ENCODE measurements around the gene CDK6.

CDK6 gene

DNA sequence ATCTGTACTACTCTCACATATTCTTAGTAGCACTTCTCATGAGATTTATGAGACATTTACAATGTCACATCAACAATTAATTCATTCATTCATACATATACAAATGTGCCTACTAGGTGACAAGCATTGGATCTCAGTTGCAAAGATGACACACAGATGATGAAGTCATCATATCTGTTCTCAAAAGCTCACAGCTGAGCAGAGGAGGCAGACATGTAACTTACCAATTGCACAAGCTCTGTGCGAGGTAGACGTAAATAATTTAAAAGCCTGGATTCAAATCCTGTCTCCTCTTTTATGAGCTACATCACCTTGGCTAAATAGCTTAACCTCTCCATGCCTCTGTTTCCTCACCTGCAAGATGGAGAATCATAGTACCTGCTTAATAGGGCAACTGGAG, 136.8 kb downstream of the CDK6 start:
- no peak overlapping the region for H3K4me3 ChIP-seq (ENCODE audit: low read depth, low read length)
- DNase-seq (ENCODE audit: low read depth): no peak
- no peak for TF ChIP-seq POLR2A (IDR thresholded peaks at IDR 0.05; ENCODE audit: extremely low read depth, insufficient read length)
- TF ChIP-seq, protein P1, sequence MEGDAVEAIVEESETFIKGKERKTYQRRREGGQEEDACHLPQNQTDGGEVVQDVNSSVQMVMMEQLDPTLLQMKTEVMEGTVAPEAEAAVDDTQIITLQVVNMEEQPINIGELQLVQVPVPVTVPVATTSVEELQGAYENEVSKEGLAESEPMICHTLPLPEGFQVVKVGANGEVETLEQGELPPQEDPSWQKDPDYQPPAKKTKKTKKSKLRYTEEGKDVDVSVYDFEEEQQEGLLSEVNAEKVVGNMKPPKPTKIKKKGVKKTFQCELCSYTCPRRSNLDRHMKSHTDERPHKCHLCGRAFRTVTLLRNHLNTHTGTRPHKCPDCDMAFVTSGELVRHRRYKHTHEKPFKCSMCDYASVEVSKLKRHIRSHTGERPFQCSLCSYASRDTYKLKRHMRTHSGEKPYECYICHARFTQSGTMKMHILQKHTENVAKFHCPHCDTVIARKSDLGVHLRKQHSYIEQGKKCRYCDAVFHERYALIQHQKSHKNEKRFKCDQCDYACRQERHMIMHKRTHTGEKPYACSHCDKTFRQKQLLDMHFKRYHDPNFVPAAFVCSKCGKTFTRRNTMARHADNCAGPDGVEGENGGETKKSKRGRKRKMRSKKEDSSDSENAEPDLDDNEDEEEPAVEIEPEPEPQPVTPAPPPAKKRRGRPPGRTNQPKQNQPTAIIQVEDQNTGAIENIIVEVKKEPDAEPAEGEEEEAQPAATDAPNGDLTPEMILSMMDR (IDR thresholded peaks at IDR 0.05; ENCODE audit: low read depth, low read length): no peak
- TF ChIP-seq, protein P2, sequence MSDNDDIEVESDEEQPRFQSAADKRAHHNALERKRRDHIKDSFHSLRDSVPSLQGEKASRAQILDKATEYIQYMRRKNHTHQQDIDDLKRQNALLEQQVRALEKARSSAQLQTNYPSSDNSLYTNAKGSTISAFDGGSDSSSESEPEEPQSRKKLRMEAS (IDR thresholded peaks at IDR 0.05; ENCODE audit: low read depth, low read length): no peak
- TF ChIP-seq MYC (IDR thresholded peaks at IDR 0.05; ENCODE audit: low read depth, low read length): no peak

DNA sequence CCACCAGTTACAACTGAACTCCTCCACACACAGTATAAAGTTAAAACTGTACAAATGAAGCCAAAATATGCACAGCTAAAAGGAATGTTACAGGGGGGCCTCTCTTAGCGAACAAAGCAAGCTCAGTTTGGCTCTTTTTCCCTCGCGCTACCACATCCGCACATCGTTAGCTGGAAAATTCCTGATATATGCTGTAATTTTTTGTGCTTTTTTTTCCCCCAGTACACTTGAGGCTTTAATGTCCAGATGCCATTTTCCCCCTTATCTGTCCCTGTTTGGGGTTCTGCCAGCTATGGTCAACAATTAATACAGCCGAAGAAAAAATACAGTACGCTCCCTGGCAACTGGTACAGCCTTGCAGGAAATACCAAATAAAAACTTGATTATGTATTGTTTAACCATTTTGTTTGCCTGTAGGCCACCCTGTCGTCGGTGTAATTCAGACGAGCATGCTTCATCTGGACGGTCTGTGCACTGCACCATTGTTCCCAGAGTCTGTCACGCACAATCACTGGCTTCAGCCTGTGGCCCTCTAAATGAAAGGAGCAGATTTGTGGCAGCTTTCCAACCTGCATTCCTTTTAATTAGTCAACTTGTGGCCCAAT, 138.0 kb downstream of the CDK6 start:
- no peak overlapping the region for H3K4me3 ChIP-seq (ENCODE audit: low read depth, low read length)
- DNase-seq (ENCODE audit: low read depth): no peak
- TF ChIP-seq, protein P2 (IDR thresholded peaks at IDR 0.05; ENCODE audit: low read depth, low read length): no peak
- no peak for TF ChIP-seq MYC (IDR thresholded peaks at IDR 0.05; ENCODE audit: low read depth, low read length)
- TF ChIP-seq, protein P1 (IDR thresholded peaks at IDR 0.05; ENCODE audit: low read depth, low read length): no peak
- no peak for TF ChIP-seq POLR2A (IDR thresholded peaks at IDR 0.05; ENCODE audit: extremely low read depth, insufficient read length)

DNA sequence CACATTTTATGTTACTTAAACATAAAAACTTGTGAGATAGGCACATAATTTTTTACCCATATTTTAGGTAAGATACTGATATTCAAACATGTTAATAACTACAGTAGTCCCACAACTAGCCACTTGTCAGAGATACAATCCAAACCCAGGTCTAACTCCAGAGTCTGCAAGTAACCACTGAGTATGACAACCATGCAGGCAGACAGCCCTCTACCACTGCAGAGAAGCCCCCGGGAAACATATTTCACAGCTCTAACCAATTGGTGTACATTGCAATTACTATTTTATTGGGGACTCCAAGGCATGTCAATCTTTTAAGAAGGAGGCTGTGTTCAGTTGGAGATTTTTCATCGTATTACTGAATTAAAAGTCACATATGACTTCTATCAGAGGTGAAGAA, 139.0 kb downstream of the CDK6 start:
- no peak overlapping the region for H3K4me3 ChIP-seq (ENCODE audit: low read depth, low read length)
- no peak for TF ChIP-seq POLR2A (IDR thresholded peaks at IDR 0.05; ENCODE audit: extremely low read depth, insufficient read length)
- no peak for TF ChIP-seq MYC (IDR thresholded peaks at IDR 0.05; ENCODE audit: low read depth, low read length)
- TF ChIP-seq, protein P2 (IDR thresholded peaks at IDR 0.05; ENCODE audit: low read depth, low read length): no peak
- TF ChIP-seq, protein P1 (IDR thresholded peaks at IDR 0.05; ENCODE audit: low read depth, low read length): no peak
- no peak for DNase-seq (ENCODE audit: low read depth)

DNA sequence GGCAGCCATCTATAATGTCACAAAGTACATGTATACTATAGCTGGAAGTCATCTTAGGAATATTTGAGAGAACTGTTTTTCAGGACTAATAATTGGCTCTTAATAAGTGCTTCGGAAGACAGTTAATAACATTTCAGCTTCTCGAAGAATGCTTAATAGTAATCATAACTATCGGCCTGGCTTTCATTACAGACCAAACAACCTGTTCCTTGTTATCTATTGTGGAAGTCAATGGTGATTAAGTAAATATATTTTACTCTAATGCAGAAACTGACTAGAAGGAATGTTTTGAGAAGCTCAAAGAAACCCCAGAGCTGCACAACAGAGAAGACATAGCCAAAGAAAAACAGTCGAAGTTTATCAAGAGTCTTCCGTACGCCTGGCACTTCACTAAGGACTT, 139.4 kb downstream of the CDK6 start:
- no peak overlapping the region for H3K4me3 ChIP-seq (ENCODE audit: low read depth, low read length)
- no peak for DNase-seq (ENCODE audit: low read depth)
- TF ChIP-seq, protein P2 (IDR thresholded peaks at IDR 0.05; ENCODE audit: low read depth, low read length): no peak
- TF ChIP-seq, protein P1 (IDR thresholded peaks at IDR 0.05; ENCODE audit: low read depth, low read length): no peak
- TF ChIP-seq POLR2A (IDR thresholded peaks at IDR 0.05; ENCODE audit: extremely low read depth, insufficient read length) (no peak), MYC (IDR thresholded peaks at IDR 0.05; ENCODE audit: low read depth, low read length) (no peak)

DNA sequence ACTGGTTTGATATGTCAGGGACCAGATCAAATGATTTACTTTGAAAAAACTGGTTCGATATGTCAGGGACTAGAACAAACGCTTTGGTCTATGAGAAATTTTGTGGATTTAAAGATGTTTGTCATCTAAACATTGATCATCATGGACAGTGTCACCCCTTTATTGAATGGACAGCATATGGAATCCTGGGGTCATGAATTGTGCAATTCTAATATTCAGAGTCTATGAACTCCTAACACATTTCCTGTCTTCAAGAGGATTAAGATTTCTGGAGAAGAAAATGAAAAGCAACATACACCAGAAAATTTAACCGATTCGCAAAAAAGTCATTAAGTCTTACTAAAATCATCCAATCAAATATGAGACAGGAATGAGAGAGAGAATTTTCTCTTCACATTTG, 139.8 kb downstream of the CDK6 start:
- TF ChIP-seq POLR2A (IDR thresholded peaks at IDR 0.05; ENCODE audit: extremely low read depth, insufficient read length): no peak
- TF ChIP-seq, protein P2 (IDR thresholded peaks at IDR 0.05; ENCODE audit: low read depth, low read length): no peak
- no peak for TF ChIP-seq MYC (IDR thresholded peaks at IDR 0.05; ENCODE audit: low read depth, low read length)
- TF ChIP-seq, protein P1 (IDR thresholded peaks at IDR 0.05; ENCODE audit: low read depth, low read length): no peak
- no peak for DNase-seq (ENCODE audit: low read depth)
- H3K4me3 ChIP-seq (ENCODE audit: low read depth, low read length): no peak overlapping the region

Data from NB4 (cell line).